ENCODE results near the gene DPP6. TPM values are rescaled to one million over a fixed set of nuclear protein-coding genes. Genes with fewer than 3 reads are reported as not detected.
A peak's percentile ranks its signal among the peaks of the same experiment; 100 is the strongest.

The DPP6 gene
- total and polyA plus RNA-seq, 10 donors: 0.11 to 8.7 (median 3.0) TPM

DNA sequence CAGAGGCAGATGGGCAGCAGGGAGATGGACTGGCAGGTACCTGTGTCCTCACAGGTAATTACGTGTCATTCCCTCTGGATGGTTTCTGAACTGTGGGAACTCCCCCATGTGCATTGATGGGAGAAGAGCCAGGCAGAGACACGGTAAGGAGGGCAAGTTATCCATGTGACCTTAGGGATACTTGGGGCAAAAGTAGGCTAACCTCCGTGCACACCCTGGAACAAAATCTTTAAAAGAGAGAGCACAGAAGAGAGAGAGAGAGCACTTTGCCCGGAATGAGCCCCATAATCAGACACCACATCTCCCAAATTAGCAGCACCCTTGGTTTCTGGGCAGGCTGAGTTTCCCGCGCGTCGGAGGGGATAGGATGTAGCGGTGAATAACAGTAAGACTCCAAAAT is 527.5 kb downstream of the DPP6 start:
- no peak overlapping the region for H3K4me3 ChIP-seq
- intact Hi-C loops (cut with DNase I; ENCODE audit: low total_unique reads): no loop called here
- H3K4me1 ChIP-seq: no peaks in the 10 kb centered on the region
- no peak overlapping the region for H3K27ac ChIP-seq
- TF ChIP-seq POLR2AphosphoS5 (IDR thresholded peaks at IDR 0.05) (no peak), POLR2A (IDR thresholded peaks at IDR 0.05) (no peak)
- TF ChIP-seq, protein P1, sequence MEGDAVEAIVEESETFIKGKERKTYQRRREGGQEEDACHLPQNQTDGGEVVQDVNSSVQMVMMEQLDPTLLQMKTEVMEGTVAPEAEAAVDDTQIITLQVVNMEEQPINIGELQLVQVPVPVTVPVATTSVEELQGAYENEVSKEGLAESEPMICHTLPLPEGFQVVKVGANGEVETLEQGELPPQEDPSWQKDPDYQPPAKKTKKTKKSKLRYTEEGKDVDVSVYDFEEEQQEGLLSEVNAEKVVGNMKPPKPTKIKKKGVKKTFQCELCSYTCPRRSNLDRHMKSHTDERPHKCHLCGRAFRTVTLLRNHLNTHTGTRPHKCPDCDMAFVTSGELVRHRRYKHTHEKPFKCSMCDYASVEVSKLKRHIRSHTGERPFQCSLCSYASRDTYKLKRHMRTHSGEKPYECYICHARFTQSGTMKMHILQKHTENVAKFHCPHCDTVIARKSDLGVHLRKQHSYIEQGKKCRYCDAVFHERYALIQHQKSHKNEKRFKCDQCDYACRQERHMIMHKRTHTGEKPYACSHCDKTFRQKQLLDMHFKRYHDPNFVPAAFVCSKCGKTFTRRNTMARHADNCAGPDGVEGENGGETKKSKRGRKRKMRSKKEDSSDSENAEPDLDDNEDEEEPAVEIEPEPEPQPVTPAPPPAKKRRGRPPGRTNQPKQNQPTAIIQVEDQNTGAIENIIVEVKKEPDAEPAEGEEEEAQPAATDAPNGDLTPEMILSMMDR (IDR thresholded peaks at IDR 0.05 in 8 of 11, conservative IDR thresholded peaks at IDR 0.05 in 3 of 11): no peak
- no peak for DNase-seq
- peaks cover 0 to 8% (median 0%) of the 10 kb centered on the region in 8 donors for H3K9me3 ChIP-seq
- WGBS, 5 donors: 80 to 91% (median 88%) methylated on average over 9 of the region's 9 CpGs
- H3K27me3 ChIP-seq (replicated peaks in 1 of 7): no peaks in the 10 kb centered on the region
- no peaks in the 10 kb centered on the region for H3K36me3 ChIP-seq

DNA sequence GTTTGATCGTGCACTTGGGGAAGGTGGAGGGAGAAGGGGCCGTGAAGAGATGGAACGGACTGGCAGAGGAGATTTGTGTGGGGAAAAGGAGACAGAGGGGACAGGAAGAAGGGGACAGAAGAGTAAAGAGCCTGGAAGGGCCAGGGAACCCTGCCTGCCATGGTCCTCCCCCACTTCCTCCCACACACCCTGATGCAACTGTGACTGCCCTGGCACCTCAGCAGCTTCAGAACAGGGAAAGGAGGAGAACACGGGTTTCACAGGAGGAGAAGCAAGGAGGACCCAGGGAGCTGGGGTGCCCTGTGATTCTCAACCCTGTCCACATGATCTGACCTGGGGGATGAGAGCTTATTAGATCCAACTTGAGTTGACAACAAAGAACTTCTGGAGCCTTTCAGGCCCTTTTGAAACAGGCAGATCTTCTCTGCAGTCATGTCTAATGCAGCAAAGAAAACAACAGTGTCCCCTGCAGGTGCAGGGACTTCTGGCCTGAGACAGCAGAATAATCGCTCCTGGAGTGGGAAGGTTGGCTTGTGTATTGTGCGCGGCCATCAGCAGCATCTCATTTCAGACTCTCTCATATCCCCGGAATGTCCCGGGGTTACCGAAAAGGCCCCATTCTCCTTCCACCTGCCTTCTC is 529.2 kb downstream of the DPP6 start:
- no peak for DNase-seq
- Histone ChIP-seq H3K27me3 (replicated peaks in 1 of 7) (no peaks in the 10 kb centered on the region), H3K27ac (no peak overlapping the region), H3K4me1 (no peaks in the 10 kb centered on the region), H3K36me3 (no peaks in the 10 kb centered on the region), H3K9me3 (peaks cover 0 to 8% (median 0%) of the 10 kb centered on the region in 8 donors), H3K4me3 (no peak overlapping the region)
- TF ChIP-seq POLR2AphosphoS5 (IDR thresholded peaks at IDR 0.05) (no peak), POLR2A (IDR thresholded peaks at IDR 0.05) (no peak)
- WGBS, 5 donors: 79 to 90% (median 82%) methylated on average over 10 of the region's 10 CpGs
- intact Hi-C loops (cut with DNase I; ENCODE audit: low total_unique reads): no loop called here

DNA sequence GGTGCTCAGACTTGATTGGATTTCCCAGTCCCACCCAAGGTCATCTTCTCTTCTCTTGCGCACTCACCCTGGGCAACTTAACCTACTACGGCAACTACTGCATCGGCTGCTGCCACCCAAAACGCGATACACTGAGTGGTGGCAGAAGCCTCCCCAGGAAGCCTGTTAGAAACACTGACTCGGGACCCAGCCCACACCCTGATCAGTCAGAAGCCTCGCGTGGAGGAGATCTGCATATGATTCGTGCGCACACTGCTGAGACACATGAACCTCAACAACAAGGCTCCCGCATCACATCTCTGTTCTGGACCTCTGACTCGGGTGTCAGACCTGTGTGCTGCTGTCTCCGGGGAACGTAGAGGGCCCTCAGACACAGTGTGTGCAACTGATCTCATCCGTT is 531.3 kb downstream of the DPP6 start:
- no peak overlapping the region for H3K4me3 ChIP-seq
- intact Hi-C loops (cut with DNase I; ENCODE audit: low total_unique reads): no loop called here
- DNase-seq: no peak
- peaks cover 0 to 8% (median 0%) of the 10 kb centered on the region in 8 donors for H3K9me3 ChIP-seq
- 87 to 94% (median 91%) methylated on average over 14 to 15 of the region's 15 CpGs for WGBS, 5 donors
- H3K36me3 ChIP-seq: no peaks in the 10 kb centered on the region
- no peak for TF ChIP-seq POLR2A (IDR thresholded peaks at IDR 0.05)
- no peak for TF ChIP-seq POLR2AphosphoS5 (IDR thresholded peaks at IDR 0.05)
- TF ChIP-seq, protein P1 (IDR thresholded peaks at IDR 0.05 in 8 of 11, conservative IDR thresholded peaks at IDR 0.05 in 3 of 11): no peak
- no peaks in the 10 kb centered on the region for H3K4me1 ChIP-seq
- H3K27ac ChIP-seq: no peak overlapping the region
- no peaks in the 10 kb centered on the region for H3K27me3 ChIP-seq (replicated peaks in 1 of 7)

DNA sequence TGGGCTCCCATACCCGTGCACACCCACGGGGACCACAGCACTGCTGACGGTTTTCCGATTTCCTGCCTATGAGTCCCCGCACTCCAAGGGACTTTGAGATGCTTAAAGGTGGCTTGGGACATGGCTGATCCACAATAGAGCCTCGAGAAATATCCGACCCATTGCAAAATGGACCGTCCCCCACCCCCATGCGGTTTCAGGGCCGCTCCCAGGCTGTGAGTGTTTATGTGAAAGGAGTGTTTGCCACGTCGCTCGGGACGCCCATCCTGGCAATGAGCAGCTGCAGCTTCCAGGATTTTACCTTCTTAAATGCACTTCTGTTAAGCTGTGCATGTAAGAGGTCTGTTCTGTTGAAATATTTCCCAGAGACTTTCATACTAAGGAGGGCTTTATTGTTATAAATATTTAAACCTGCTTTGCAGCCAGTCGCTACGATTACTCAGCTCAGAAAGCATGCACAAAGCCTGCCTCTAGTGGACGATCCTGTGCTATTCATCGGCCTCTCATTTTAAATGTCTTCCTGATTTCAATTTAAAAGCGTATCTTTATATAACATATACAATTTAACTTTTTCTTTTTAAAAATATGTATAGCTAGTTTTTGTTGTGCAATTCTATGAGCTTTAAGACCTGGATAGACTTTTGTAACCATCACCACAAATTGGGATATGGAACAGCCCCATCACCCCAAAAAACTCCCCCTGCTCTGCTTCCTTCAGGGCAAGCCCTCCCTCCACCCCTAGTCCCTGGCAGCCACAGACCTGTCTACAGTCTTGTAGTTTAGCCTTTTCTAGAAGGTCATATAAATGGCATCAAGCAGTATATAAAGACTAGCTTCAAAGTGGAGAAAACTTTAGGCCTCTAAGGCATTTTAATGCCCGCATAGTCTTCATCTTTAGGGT is 532.4 kb downstream of the DPP6 start:
- H3K4me1 ChIP-seq: no peaks in the 10 kb centered on the region
- H3K36me3 ChIP-seq: no peaks in the 10 kb centered on the region
- no peak for TF ChIP-seq POLR2A (IDR thresholded peaks at IDR 0.05)
- TF ChIP-seq POLR2AphosphoS5 (IDR thresholded peaks at IDR 0.05): no peak
- TF ChIP-seq, protein P1 (IDR thresholded peaks at IDR 0.05 in 8 of 11, conservative IDR thresholded peaks at IDR 0.05 in 3 of 11): peak in 1 of 11 experiments; percentile 10
- WGBS, 5 donors: 46 to 59% (median 51%) methylated on average over 20 of the region's 20 CpGs
- peaks cover 0 to 8% (median 0%) of the 10 kb centered on the region in 8 donors for H3K9me3 ChIP-seq
- no peak overlapping the region for H3K4me3 ChIP-seq
- intact Hi-C loops (cut with DNase I; ENCODE audit: low total_unique reads): no loop called here
- H3K27ac ChIP-seq: no peak overlapping the region
- no peak for DNase-seq
- H3K27me3 ChIP-seq (replicated peaks in 1 of 7): no peaks in the 10 kb centered on the region
